NCI-H2081 (cell line): ENCODE data around the gene RYR2.

Experiments used
- DNase-seq, 2 experiments: peaks; one replicate each; lab custom pipeline; 2025; lab: John Stamatoyannopoulos, UW

Gene RYR2

DNA sequence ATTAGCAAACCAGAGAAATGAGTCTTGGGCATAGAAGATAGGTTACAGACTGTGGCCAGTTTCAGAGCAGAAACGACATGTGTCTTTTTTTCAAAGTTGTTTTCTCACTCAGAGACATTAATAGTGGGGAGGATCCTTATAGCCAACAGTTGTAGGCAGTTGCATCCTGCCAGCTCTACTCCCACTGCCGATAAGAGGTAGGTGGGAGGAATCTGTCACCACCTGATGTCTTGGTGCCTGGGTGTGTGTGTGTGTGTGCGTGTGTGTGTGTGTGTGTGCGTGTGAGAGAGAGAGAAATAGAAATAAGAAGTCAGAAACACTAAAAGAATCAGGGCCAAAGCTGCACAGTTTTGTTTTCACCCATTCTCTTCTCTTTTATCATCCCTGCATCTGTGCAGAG lies 629.3 kb downstream of the RYR2 start:
- no peak for DNase-seq

- DNase-seq: no peak
Measured at GRCh38 chr1:237671935-237672334, 630.0 kb downstream of the RYR2 start.

GRCh38 chr1:237672748-237673147 lies 630.8 kb downstream of the RYR2 start:
- peak; percentile 13 to 59 for DNase-seq

- DNase-seq: no peak
Measured at GRCh38 chr1:237673631-237674030, 631.6 kb downstream of the RYR2 start.

- peak; percentile 38 to 45 for DNase-seq
Measured at GRCh38 chr1:237677979-237678378, 636.0 kb downstream of the RYR2 start.

DNA sequence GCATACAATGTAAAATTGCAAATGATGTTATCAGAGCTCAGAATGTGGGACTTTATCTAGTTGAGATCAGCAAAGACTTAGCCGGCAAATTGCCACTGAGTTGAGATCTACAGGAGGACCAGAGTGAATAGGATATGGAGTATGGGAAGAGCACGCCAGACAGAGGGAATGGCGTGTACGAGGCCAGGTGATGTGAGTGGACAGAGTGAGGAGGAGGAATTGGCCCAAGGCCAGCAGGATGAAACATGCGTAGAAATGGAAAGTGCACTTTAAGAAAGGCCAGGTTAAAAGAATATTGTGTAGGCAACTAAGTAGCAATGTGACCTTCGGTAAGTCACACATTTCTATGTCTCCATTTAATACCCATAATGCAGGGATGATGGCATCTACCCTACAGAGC lies 637.7 kb downstream of the RYR2 start:
- DNase-seq: no peak

- no peak for DNase-seq
Measured at GRCh38 chr1:237681210-237681609, 639.2 kb downstream of the RYR2 start.

DNA sequence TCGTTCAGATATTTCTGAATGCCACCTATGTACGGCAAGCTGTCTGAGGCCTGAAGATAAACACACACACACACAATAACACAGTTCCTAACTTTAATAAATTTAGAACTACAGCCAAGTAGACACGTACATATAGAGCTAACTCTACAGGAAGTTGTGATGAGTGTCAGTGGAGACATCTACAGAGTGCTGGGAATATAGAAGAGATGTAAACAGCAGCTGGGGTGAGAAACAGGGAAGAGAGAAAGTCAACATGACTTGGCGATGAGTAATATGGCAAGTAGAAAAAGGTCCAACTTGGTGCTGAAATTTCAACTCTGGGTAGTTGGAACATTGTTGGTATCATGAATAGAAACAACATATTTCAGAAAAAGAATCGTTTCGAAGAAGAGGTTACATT lies 642.3 kb downstream of the RYR2 start:
- no peak for DNase-seq

- DNase-seq: no peak
Measured at GRCh38 chr1:237685551-237685950, 643.6 kb downstream of the RYR2 start.

DNA sequence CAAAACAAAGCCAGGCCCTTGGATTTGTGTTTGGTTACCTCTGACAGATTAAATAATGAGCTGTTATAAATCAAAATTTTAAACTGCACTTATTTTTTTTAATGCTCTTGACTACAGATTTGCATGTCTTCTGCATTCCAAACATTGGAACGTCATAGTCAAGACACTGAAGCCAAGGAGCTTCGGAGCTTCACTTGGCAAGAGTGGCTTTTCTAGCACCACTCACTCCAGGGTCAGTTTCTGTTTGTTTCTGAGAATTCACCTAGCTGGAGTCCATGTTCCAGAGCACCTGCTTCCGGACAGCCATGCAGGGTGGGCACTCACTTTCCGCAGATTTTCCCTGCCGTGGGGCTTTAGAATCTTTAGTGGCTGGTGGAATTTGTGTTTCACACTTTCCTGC lies 645.8 kb downstream of the RYR2 start:
- no peak for DNase-seq

- DNase-seq: no peak
Measured at GRCh38 chr1:237690656-237691055, 648.7 kb downstream of the RYR2 start.

DNA sequence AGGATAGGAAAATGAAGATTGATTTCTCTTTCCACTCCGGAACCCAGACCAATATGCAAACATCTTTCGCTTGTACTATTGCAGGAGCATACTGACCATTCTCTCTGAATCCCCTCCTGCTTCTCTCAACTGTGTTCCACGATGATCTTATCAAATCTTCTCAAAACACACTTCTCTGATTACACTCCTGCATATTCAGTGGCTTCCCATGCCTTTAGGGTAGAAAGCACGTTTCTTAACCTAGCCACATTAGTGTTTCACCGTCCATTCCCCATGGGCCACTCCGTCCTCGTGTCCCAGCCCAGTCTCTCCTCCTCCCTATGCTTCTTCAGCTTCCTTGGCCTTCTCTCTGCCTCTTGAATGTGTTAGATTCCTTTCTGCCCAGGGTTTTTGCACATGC lies 650.3 kb downstream of the RYR2 start:
- no peak for DNase-seq

- DNase-seq: no peak
Measured at GRCh38 chr1:237695878-237696277, 653.9 kb downstream of the RYR2 start.

- no peak for DNase-seq
Measured at GRCh38 chr1:237700181-237700580, 658.2 kb downstream of the RYR2 start.

DNA sequence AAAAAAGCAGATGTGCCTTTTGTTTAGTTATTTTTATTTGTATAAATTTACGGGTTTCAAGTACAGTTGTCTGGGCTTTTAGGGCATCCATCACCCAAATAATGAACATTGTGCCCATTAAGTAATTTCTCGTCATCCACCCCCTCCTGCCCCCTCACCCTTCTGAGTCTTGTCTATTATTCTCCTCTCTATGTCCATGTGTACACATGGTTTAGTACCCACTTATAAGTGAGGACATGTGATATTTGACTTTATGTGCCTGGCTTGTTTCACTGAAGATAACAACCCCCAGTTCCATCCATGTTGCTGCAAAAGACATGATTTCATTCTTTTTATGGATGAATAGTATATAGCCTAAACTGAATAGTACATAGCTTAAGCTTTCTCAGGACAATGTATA lies 659.5 kb downstream of the RYR2 start:
- peak in 1 of 2 experiments; percentile 50 for DNase-seq

GRCh38 chr1:237702161-237702560 lies 660.2 kb downstream of the RYR2 start:
- DNase-seq: no peak

GRCh38 chr1:237705462-237705861 lies 663.5 kb downstream of the RYR2 start:
- DNase-seq: no peak

GRCh38 chr1:237709355-237709754 lies 667.4 kb downstream of the RYR2 start:
- no peak for DNase-seq

DNA sequence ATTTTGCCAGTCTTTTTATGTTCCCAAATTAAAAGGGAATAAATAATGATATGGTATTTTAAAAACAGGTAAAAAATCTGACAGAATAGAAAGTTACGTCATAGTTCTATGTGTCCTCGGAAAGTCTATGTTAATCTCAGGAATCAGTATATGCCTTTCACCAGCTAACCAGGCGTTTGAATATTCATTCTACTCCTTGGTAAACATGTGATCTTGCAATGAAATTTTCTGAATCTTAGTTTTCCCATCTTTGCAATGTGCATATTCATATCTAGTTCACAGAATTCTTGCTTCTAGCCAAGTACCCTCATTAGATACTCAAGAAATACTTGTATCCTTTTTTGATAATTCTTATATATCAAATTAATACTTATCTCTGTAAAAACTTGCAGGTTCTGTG lies 669.3 kb downstream of the RYR2 start:
- DNase-seq: no peak

GRCh38 chr1:237712082-237712481 lies 670.1 kb downstream of the RYR2 start:
- no peak for DNase-seq

DNA sequence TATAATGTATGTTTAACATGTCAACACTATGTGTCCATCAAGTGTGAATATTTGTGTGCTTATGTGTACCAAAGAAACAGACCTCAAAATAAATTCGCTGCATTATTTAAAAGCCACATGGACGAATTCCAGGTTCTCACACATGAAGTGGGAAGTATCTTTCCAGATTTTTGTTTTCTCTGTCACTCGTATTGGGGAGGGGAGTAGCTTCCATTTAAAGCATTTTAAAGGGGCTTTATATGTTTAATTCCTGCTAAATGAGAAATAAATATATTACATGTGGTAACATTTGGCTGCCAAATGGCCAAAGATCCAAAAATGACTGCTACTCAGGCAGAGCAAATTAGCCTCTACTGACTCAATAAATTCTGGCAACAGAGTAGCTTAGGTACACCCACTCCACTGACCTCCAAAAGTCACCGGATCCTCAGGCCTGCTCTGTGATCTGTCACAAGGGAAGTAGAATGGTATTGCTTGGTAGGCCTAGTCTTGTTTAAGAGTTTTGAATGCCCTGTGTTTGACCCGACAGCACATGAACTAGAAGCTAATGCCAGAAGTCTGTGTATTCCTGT lies 670.7 kb downstream of the RYR2 start:
- no peak for DNase-seq

GRCh38 chr1:237713916-237714315 lies 671.9 kb downstream of the RYR2 start:
- no peak for DNase-seq

DNA sequence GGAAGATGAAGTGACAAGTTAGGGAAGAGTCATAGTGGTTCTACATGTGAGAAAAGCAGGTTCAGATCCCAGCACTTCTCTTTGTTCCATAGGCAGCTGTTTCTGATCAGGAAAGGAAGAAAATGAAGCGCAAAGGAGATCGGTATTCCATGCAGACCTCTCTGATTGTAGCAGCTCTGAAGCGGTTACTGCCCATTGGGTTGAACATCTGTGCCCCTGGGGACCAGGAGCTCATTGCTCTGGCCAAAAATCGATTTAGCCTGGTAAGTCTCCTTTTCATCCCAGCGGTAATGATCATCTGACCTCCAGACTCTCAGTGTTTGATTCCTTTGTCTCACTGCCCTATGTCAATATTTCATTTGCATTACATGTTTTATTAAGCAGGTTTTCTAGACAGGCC lies 675.1 kb downstream of the RYR2 start:
- DNase-seq: peak in 1 of 2 experiments; percentile 9

- no peak for DNase-seq
Measured at GRCh38 chr1:237730826-237731350, 688.9 kb downstream of the RYR2 start.
